Measurements from ENCODE around the gene RPP21.

Gene RPP21

GRCh38 chr6:30344868-30345671, at the start of gene RPP21:
Gene RPP21, plus strand, starts transcription at chr6:30345156. Its CDS starts 16 bp downstream, at chr6:30345172.
- DNase-seq: peak; percentile 89

- no peak for DNase-seq
These were observed 49.1 kb upstream of the RPP21 start for GRCh38 chr6:30295837-30296236.

- DNase-seq: no peak
These were observed 41.0 kb upstream of the RPP21 start for GRCh38 chr6:30304002-30304401.

- no peak for DNase-seq
These were observed 33.9 kb upstream of the RPP21 start for GRCh38 chr6:30311101-30311500.

GRCh38 chr6:30311671-30312070, 33.3 kb upstream of the RPP21 start:
- no peak for DNase-seq

- no peak for DNase-seq
These were observed 32.7 kb upstream of the RPP21 start for GRCh38 chr6:30312266-30312665.

GRCh38 chr6:30312676-30313321, 32.2 kb upstream of the RPP21 start:
- no peak for DNase-seq

- DNase-seq: no peak
These were observed 29.8 kb upstream of the RPP21 start for GRCh38 chr6:30315156-30315555.

- DNase-seq: no peak
These were observed 26.9 kb upstream of the RPP21 start for GRCh38 chr6:30317913-30318589.

- DNase-seq: no peak
These were observed 25.7 kb upstream of the RPP21 start for GRCh38 chr6:30319146-30319835.

GRCh38 chr6:30321692-30322388, 23.1 kb upstream of the RPP21 start:
- no peak for DNase-seq

- peak; percentile 42 for DNase-seq
These were observed 22.1 kb upstream of the RPP21 start for GRCh38 chr6:30322527-30323501.

- DNase-seq: no peak
These were observed 21.1 kb upstream of the RPP21 start for GRCh38 chr6:30323806-30324205.

- DNase-seq: peak; percentile 90
These were observed 19.6 kb upstream of the RPP21 start for GRCh38 chr6:30325150-30325872.

- peak; percentile 80 for DNase-seq
These were observed 19.0 kb upstream of the RPP21 start for GRCh38 chr6:30325873-30326525.

GRCh38 chr6:30326526-30327231, 18.3 kb upstream of the RPP21 start, which contains the start of gene TRIM39:
Gene TRIM39, plus strand, starts transcription at chr6:30326927. Its CDS starts 2,391 bp downstream, at chr6:30329318.
- DNase-seq: peak; percentile 87

GRCh38 chr6:30327232-30327746, 17.7 kb upstream of the RPP21 start:
- no peak for DNase-seq

- no peak for DNase-seq
These were observed 16.6 kb upstream of the RPP21 start for GRCh38 chr6:30328397-30328796.

- no peak for DNase-seq
These were observed 15.6 kb upstream of the RPP21 start for GRCh38 chr6:30329331-30329730.
